GM19025 (cell line): ENCODE measurements around the gene EMP2.
"Not testable (repeated sequence)": the region's sequence is repeated elsewhere in the genome, so short reads cannot be mapped to it uniquely, and the experiment has no call there.

ENCODE experiments used
- ATAC-seq: cut with Tn5 transposase; IDR thresholded peaks from one replicate; pipeline ENCODE4 v1.9.1; 2021; ENCODE audit warnings: mild to moderate bottlenecking, low read depth, moderate library complexity; ENCODE audit not compliant: unreplicated experiment

EMP2 gene, protein sequence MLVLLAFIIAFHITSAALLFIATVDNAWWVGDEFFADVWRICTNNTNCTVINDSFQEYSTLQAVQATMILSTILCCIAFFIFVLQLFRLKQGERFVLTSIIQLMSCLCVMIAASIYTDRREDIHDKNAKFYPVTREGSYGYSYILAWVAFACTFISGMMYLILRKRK

DNA sequence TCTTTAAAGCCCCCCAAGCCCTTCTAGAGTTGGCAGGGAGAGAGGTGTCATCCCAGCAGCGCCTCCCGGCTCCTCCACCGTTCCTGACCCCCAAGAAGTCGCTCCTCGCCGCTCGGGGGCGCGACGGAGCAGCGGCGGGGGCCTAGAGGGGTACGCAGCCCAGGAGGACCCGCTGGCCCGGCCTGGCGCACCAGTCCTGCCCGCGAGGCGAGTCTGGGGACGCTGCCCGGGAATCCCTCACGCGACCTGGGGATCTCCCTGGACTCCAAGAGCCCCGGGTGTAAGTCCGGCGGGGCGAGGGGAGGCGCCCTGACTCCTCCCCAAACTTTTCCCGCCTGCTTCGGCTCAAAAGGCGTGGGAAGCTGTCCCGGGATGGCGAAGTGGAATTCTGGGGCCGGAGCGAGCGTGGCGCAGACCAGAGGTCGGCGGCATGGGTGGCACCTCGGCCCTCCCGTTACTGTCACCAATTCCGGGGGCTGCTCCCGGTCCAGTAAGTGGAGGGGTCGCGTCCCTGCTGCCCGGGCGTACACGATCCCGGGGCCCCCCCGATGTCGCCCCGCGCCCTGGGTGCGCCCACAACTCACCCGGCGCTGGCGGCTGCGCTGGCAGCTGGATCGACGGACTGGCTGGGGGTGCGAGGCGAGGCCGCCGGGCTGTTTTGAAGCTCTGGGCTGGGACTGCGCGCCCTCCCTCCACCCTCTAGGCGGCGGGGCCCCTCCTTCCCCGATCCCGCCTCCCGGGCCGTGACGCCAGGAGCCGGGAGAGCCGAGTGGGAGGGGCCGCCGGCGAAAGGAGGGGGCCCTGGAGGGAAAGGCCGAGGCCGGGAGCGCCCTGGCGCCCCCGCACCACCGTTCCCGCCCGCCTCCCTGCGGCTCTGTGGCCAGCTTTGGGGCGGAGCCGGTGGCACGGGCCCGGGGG is at the start of gene EMP2:
EMP2 (minus strand) TSS at position 634 of the 918 bp plus-strand sequence. CDS start 32,981 bp downstream, outside the sequence.
- no peak for ATAC-seq

DNA sequence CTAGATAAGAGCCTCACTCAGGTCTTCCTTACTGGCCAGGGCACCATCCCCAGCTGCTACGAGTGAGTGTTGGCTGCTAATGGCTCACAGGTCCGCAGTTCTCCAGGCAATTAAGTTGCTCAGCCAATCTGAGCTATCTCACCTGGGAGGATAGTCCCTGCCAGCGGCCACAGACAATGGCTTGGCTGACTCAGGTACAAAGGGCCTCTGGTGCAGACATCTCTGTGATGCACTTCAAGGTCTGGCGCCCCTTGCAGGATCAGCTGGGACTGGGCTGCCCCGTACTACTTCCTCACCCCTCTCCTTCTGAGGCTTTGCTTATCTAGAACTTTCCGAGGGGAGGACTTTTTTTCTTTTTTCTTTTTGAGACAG is 49.2 kb upstream of the EMP2 start:
- no peak for ATAC-seq

DNA sequence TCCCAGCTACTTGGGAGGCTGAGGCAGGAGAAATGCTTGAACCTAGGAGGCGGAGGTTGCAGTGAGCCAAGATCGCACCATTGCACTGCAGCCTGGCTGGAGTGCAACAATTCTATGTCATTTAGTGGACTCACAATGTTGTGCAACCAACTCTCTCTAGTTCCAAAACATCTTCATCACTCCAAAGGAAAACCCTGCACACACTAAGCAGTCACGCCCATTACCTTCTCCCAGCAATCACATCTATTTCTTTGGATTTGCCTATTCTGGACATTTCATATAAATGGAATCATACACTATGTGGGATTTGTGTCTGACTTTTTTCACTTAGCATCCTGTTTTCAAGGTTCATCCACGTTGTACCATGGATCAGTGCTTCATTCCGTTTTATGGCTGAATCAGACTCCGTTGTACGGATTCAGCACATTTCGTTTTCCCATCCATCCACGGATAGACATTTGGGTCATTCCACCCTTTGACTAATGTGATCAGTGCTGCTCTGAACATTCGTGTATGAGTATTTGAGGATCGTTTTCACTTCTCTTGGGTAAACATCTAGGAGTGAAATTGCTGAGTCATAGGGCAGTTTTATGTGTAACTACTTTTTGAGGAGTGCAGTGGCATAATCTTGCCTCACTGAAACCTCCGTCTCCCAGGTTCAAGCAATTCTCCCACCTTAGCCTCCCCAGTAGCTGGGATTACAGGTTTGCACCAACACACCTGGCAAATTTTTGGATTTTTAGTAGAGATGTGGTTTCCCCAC is 45.4 kb upstream of the EMP2 start:
- no peak for ATAC-seq

DNA sequence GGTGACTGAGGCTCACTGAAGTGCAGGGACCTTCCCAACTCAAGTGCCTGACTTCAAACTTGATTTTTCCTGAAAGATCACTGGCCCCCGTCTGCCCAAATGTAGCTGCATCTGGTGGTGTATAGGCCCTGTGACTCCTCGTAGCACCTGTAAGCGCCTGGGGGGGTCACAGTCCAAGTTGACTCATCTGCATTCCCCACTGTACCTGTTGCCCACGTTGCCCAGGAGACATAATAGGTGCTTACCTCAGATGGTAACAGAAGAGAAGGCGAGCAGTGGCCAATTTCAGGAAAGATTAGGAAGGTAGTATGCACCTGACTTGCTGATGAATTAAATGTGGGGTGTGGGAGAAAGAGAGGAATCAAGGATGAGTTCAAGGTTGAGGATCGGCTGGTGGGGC is 44.1 kb upstream of the EMP2 start:
- ATAC-seq: no peak

DNA sequence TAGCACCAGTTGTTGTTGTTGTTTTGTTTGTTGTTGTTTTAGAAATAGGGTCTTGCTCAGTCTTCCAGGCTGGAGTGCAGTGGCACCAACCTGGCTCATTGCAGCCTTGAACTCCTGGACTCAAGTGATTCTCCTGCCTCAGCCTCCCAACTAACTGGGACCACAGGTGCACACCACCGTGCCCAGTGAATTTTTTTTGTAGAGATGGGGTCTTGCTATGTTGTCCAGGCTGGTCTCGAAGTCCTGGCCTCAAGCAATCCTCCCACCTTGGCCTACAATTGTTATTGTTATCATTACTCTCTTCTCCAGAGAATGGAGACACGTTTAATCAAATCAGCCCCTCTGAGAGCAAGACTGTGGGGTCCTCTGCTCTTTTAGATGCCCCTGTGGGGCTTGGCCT is 42.7 kb upstream of the EMP2 start:
- no peak for ATAC-seq

DNA sequence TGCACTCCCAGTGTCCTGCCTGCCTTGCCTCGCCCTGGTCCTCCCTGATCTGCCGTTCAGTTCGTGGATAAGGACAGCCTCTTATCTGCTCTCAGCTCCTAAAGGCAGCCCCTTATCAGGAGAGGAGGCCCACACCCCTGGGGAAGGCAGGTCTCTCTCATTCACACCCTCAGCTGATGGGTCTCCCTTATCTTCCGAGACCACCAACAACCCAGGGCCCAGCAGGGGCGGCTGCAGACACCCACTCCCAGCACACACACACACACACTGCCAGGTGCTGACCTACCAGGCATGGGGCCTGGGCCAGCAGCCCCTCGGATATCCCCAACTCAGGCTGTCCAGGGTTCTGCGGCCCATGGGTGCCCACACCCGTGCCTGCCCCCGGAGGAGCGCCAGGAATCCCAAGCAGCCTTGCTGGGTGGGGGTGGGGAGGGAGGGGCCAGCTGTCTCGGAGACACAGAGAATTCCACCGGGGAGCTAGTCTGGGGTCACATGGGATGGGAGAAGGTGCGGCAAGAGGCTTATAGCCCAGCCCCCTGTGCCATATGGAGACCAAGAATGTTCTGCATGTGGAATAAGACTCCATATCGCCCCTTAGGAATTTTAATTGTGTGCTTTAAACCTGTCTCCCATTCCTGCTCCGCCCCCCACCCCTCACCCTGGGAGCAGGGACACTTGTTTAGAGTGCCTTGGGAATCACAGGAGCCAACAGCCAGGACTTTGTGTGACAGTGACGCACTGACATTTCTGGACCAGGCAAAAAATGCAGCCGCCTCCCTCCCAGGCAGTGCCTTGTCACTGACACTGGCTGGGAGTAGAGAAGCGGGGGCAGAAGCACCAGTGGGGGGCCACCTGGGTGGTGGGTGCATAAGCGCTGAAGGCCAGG is 41.9 kb upstream of the EMP2 start:
- no peak for ATAC-seq

DNA sequence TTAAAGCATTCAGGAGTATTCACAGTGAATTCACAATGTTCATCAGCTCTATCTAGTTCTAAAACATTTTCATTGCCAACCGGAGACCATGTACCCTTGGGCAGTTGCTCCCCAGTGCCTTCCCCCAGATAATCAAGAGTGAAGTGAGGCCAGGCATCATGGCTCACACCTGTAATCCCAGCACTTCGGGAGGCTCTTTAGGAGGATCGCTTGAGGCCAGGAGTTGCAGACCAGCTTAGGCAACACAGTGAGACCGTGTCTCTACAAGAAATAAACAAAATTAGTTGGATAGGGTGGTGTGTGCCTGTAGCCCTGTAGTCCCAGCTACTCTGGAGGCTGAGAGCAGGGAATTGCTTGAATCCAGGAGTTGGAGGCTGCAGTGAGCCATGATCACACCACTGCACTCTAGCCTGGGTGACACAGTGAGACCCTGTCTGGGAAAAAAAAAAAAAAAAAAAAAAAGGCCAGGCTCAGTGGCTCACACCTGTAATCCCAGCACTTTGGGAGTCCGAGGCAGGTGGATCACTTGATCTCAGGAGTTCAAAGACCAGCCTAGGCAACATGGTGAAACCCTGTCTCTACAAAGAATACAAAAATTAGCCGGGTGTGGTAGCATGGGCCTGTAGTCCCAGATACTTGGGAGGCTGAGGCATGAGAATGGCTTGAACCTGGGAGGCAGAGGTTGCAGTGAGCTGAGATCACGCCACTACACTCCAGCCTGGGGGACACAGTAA is 41.0 kb upstream of the EMP2 start:
- not testable (repeated sequence) for ATAC-seq

DNA sequence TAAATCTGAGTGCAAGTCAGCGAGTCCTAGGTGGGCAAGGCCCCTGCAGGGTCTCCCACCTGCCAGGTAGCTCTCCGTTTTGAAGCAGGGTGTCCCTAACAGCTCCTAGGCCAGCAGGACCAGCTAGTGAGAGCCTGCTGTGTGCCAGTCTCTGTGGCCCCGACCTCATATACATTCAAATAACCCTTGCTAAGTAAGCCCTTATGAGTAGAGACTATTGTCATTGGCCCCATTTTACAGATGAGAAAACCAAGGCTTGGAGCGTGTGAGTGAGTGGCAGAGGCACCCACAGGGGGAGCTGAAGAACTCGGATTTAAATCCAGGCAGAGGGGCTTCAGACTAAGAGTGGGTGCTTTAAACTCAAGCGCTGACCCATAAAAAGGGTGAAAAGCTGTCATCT is 39.7 kb upstream of the EMP2 start:
- ATAC-seq: no peak

DNA sequence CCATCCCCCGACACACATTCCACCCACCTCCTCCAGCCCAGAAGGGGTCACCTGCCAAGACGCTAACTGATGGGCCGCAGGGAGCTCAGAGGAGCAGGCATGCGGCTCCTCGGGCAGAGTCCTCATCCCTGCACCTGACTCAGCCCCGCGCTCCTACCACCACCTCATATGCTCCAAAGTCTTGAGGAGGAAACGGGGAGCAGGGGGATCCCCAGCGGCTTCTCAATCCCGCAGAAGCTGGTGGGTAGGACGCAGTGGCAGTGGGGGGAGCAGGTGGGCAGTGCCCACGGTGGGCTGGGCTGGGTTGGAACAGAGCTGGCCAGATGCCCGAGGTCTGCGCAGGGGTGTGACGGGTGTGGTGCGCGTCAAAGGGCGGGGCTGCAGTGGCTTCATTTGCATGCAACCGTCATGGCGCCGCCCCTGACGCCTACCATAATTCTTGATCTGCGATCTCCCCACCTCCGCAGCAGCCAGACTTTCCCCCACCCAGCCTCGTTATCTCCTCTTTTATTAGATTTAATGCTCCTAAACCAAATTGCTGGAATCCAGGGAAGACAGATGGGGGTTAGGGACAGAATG is 39.0 kb upstream of the EMP2 start:
- ATAC-seq: no peak

DNA sequence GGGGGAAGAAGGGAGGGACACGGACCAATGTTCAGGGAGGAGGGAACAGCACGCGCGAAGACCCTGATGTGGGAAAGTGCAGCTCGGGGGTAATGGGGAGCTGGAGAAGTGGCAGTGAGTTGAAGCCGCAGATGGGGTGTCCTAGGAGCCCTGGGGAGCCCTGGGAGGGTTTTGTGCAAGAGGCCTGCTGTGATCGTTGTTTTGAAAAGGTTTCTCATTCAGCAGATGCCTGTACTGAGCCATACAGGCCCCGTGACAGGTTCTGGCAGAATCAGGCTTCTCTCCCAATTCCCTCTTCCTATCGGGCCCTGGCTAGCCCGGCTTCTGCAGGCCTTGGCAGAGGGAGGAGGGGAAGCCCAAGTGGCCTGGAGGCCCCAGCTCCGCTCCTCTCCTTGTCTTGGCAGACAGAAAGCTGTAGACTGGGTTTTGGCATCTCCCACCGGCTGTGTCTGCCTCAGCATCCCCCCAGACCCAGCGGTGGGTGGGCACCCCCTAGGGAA is 38.4 kb upstream of the EMP2 start:
- ATAC-seq: no peak

DNA sequence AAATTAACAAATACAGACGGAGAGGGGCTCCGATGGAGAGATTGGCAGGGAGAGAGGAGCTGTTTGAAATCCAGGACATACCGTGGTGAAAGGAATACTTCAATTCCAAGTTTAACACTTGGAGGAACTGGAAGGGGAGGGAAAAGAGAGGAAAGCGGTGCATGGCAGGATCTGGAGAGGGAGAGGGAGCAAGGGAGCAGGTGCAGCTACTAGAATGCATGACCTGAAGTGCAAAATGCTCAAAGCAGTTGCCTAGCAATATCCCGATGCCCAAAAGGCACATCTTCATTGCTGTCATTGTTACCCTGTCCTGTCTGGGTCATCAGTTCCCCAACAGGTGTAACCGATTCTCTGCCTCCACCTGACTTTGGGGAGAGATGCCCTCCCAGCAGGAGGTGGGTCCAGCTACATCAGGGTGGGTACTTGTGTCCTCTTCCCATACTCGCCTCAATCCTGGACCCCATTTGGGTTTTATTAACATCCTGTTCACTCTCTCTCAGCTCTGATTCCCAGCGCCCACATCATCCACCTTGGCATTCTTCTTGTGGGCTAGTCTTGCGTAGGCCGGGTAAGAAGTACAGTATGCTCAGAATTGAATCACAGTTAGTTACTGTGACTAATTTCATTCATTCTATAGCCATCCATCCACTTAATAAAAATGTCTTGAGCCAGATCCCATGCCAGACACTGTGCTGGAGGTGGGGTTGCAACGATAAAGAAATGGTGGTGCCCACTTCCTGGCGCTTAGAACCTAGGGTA is 37.4 kb upstream of the EMP2 start:
- no peak for ATAC-seq

DNA sequence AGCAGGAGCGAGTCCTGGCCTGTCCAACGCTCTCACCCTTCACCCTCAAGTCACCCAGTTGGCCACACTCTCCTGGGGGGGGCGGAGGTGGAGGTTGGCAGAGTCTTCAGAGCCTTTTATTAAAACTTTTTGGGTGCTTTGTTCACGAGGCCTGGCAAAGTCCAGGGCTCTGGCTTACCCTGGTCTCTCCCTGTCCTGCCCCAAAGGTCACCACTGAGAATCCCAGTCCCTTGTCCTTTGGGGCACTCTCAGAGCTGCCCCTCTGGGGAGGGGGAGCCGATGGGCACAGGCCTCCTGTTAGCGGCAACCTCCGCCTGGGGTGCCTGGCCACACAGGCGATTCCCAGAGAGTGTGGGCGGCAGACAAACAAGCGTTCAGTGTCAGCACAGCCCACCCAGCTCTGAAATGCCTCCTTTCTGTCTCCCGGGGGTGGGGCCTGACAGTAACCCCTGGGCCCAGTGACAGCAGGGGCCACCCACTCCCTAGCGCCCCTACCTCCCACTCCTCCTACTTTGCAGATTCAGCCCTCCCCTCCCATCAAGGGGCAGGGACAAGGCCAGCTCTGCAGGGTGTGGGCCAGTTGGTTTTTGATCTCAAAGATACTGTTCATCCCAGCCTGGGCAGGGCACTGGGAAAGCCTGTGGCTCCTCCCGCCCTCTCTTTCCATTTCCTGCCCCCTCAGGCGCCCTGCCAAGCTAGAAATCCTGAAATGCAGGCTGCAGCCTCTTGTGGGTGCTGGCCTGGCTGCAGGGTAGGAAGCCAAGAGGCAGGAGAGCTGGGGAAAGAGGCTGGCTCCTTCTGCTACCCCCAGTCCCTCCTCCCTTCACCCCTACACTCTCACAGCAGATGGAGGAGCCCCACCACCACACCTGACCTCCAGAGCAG is 36.6 kb upstream of the EMP2 start:
- no peak for ATAC-seq

DNA sequence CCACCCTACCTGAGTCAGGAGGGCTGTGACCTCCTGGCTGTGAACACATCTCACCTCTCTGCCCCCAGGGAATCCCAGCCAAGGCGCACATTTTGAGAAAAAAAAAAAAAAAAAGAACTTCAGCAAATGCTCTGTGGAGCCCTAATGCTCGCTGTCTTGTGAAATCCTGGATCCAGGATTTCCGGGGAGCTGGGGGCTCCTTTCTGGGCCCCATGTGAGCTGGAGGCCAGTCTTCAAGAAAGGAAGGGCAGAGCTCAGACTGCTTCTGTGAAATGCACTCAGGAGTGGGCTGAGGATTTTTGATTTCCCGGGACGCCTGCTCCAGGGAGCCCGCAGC is 36.0 kb upstream of the EMP2 start:
- ATAC-seq: no peak

DNA sequence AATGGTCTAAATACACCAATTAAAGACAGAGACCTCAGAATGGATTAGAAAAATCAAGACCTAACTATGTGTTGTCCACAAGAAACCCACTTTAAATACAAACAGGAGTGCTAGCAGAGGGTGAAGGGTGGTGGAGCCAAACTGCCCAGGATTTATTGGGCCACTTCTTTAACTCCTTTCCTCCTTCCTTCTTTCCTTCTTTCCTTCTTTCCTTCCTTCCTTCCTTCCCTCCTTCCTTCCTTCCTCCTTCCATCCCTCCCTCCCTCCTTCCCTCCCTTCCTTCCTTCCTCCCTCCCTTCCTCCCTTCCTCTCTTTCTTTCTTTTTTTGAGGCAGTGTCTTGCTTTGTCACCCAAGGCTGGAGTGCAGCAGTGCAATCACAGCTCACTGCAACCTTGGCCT is 34.3 kb upstream of the EMP2 start:
- no peak for ATAC-seq

DNA sequence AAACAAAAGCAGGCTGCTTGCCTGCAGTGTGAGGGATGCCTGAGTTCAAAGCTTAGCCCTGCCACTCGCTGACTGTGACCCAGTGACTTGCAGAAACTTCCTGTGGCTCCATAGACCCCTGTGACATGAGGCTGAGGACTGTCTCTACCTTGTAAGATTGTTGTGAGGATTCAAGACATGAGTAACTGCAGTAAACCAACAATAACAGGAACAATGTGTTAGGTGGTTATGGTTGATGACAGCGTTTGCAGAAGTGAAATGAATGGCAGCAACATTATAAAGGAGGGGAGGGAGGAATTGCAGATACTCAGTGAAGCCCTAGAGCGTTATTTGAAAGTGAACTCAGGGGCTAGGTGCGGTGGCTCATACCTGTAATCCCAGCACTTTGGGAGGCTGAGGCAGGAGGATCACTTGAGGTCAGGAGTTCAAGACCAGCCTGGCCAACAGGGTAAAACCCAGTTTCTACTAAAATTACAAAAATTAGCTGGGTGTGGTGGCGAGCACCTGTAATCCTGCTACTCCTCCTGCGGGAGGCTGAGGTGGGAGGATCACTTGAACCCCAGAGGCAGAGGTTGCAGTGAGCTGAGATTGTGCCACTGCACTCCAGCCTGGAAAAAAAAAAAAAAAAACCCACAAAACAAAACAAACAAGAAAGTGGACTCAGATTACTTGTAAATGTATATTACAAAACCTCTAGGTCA is 33.5 kb upstream of the EMP2 start:
- no peak for ATAC-seq

DNA sequence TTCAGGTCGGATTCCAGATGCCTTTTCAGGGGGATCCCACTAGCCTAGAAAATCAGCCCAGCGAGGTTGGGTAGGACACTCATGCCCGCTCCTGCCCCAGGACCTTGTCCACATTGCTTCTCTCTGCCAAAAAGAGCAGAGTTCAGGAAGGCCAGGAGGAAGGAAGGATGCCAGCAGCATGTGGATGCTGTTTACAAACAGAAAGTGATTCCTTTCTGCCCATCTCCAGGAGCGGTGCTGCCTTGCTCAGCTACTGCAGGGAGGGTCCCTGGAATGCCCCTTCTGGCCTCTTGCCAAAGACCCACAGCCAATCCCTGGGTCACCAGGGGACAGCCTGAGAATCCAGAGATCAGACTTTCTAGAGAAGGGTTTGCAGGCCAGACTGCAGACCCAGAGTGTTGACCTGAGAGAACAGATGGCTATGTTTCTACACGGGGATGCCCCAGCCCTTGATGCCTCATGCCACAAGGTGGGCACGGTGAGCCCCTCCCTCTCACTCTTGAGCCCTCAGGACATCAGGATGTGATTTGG is 32.3 kb upstream of the EMP2 start:
- no peak for ATAC-seq

DNA sequence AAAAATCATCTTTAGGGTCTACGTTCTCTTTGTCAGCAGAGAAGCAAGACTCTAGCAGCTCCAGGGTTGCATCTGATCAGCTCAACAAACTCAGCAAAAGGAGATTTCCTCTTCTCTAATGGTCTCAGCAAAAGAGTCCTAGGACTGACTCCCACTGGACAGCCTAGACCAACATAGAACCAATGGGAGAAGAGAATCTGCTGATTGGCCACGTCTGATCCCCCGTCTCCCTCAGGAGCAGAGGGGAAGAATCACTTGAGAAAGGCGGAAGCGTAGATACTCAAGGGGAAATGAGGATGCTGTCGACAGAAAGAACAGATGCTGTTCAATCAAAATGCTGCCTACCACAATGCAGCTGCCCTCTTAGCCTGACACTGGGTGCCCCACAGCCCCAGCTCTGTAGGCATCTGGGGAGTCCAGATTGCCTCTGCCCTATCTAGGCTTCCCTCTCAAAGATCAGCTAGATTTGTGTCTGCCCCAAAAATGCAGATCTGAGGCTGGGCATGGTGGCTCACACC is 31.5 kb upstream of the EMP2 start:
- no peak for ATAC-seq
